NCI-H446 (cell line): ENCODE data around the gene WDPCP.
"Not testable (repeated sequence)": the region's sequence is repeated elsewhere in the genome, so short reads cannot be mapped to it uniquely, and the experiment has no call there.

ENCODE experiments used
- DNase-seq, 2 experiments: peaks; one replicate each; lab custom pipeline; 2025; lab: John Stamatoyannopoulos, UW

Gene WDPCP

DNA sequence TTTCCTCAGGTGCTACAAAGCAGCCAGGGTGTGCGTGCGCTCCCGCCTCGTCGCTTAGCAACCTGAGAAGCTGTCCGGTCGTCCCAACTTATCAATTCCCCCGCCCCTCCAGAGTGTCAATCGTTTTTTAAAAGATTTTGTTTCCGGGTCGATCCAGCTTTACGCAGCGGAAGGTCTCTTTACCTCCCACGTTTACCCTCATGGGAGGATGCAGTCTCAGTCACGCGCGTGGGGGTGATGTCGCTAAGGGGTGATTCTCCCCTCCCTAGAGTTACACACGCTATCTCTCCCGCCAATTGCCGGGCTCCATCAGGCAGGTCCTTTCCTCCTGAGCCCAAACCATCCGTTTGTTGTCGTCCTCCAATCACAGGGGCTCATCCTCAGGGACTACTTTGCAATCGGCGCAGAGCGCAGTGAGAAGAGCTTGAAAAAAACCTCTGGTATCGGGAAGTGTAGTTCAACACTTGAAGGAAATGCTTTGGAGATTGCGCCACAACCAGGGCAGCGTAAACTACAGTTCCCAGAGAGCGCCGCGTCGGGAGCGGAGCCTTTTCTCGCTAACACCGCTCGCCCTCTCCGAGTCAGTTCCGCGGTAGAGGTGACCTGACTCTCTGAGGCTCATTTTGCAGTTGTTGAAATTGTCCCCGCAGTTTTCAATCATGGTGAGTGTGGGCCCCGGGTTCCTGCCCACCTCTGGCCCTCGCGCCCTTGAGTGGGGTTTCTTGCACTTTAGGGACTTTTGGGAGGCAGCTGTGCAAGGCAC is at the start of gene WDPCP, which contains the start of gene MDH1:
WDPCP (minus strand) TSS at position 93 of the 763 bp plus-strand sequence. CDS start 206 bp downstream, outside the sequence.
MDH1 (plus strand) TSS at position 579 of the 763 bp plus-strand sequence; CDS start at position 660, 81 bp downstream.
- DNase-seq = peak; percentile 97 to 98

DNA sequence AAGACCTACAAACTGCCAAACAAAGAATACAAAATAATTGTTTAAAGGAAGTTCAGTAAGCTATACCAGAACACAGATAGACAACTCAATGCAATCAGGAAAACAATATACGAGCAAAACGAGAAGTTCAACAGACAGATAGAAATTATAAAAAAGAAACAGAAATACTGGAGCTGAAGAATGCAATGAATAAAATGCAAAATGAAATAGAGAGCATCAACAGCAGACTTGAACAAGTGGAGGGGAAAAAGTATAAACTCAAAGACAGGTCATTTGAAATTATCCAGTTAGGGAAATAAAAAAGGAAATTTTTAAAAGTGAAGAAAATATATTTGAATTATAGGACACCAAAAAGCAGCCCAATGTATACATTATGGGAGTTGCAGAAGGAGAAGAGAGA is 44.1 kb upstream of the WDPCP start:
- DNase-seq = no peak

DNA sequence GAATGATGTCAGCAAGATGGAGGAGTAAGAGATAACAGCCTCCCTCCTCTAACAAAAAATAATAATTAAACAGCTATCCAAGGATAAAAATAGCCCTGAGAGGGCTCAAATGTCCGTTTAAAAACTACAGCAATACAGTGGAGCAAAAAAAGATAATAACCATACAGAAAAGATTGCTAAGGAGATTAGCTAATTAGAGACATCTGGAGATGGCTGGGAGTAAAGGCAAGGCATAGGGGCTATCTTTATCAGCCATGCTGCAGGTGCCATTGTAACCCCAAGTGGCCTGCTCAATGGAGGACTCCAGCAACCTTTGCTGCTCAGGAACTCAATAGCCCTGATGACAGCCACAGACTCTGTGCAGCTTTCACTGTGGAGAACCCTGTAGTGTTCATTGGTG is 43.2 kb upstream of the WDPCP start:
- no peak for DNase-seq

- no peak for DNase-seq
Observed at GRCh38 chr2:63628403-63628942, 40.2 kb upstream of the WDPCP start.

GRCh38 chr2:63627866-63628265 is 39.6 kb upstream of the WDPCP start:
- DNase-seq = no peak

- not testable (repeated sequence) for DNase-seq
Observed at GRCh38 chr2:63623763-63624162, 35.5 kb upstream of the WDPCP start.

- no peak for DNase-seq
Observed at GRCh38 chr2:63622751-63623150, 34.5 kb upstream of the WDPCP start.

DNA sequence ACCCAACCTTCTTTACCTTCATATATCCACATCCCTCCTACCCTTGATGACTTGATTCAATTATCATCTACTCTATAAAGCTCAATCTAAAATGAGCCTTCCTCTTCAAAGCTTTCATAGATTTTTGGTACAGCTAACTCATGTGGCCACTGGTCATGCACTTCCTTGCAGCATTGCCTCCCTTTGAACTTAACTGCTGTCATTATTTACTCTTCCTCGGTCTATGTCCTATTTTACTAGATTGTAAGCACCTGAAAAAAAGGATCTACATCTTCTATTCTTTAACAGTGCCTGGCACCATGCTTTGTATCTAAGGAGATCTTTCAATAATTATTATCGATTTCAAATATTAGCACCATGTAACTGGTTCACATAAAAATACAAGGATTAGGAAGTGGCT is 31.1 kb upstream of the WDPCP start:
- no peak for DNase-seq

DNA sequence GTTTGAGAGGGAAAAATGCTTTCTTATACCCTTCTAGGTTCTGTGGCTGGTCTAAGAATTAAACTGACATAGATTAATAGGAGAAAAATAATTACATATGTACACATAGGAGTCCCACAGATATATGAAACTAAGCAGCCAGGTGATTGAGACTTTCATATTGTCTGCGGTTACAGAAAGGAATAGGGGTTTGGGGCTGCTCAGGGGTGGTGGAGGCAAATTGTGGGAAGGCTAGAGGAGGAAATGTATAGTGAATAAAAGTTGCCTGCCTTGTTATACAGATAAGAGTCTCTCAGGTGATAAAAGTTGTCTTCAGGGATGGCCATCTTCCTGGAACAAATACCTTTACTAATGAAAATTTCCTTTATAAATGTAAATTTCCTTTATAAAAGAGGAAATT is 29.1 kb upstream of the WDPCP start:
- DNase-seq = no peak

DNA sequence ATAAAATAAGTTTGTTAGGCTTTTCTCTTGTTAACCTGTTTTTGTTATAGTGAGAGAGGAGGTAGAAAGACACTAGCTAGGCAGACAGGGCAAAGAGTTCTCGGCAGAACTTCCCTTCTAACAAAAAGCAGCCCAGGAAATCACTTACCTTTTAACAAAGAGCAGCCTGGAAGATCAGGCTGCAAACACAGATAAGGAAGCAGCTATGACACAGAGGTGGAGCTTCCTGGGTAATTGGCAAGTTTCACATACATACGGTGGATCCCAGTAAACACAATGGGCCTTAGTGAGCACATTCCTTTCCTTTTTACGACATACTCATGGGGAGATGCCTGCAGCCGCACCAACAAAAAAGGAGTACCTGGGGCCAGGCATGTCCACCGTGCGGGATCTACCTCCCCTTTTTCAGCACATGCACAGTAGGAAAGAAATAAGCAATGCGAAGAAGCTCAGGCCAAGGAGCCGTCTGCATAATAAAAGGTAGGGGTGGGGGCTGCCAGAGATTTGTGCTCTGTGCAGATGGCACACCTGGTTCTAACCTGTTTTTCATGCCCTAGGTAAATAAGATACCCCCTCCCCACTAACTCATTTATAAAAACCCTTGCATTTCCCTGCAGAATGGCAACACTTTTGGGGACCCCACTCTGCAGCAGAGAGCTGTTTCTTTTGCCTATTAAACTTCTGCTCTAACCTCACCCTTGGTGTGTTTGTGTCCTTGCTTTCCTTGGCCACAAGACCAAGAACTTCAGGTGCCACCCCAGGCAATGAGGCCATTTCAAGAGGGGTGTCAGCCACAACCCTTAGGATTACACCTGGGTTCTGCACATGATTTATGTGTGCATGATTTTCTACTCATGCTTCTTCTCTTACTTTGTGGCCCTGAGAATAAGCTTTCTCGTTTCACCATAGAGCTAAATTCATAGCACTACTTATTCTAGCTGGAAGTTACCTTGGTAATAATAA is 27.0 kb upstream of the WDPCP start:
- DNase-seq = no peak

DNA sequence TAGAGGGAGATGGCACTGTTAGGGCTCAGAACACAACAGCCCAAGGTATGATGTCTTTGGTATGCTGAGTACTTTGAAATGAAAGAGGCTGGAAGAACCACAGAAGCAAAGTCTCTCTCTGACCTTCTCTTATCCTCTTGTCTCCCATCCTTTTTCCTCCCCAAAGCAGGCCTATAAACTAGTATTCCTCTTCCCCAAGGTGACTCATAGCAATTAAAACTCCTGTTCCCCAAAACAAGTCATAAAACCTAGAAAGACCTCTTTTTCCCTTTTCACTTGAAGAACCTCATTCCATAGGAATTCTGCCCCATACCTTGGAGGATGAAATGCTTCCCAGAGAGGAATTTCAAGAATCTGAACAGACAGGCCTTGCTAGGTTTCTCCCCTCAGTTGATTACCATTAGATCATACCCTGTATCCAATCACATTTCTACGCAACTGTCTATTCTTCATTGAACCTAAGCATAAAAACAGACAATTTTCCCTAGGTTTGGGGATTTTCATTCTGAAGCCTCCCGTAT is 26.2 kb upstream of the WDPCP start:
- DNase-seq = no peak

DNA sequence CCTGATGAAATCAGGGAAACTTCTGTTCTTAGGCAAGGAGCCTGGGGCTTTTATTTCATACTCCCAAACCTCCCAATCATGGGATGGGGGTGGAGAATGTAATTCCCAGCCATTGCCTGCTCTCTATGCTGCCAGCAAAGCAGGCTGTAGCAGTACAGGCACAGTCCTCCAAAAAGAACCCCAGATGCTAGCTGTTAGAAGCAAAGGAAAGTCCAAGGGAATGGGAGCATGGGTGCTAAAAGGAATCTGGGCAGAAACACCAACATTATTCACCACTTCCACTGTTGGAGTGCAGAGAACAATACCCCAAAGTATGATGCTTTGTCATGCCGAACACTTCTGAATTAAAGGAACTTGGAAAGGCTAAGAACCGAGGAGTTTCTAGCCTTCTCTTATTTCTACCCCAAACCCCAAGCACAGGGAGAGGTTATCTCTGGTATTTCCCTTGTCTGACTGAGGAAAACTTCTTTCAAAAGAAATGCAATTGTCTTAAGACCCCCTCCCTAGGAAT is 25.2 kb upstream of the WDPCP start:
- DNase-seq = no peak

DNA sequence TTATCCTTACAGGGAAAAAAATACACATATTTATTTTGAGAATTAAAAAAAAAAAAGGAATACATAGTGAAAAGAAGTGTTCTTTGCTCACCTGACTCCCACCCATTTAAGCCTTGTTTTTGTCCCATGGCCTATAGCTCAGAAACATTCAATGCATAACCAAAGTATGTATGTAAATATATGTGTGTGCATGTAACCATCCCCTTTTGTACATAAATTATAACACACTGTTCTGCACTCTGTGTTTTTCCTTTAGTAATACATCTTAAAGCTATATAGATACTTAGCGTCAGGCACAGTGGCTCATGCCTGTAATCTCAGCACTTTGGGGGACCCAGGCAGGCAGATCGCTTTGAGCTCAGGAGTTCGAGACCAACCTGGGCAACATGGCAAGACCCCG is 22.2 kb upstream of the WDPCP start:
- no peak for DNase-seq

DNA sequence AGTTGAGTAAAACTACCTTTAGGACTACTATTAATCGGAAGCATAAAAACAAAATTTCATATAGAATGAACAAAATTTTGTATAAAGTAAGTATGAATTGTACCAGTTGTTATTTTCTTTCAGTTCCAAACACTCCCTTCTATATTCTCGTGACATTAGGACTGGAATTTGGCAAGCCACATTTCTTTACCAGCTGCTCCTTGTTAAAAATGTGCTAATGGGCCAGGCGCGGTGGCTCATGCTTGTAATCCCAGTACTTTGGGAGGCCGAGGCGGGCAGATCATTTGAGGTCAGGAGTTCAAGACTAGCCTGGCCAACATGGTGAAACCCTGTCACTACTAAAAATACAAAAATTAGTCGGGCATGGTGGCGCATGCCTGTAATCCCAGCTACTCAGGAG is 20.6 kb upstream of the WDPCP start:
- DNase-seq = peak in 1 of 2 experiments; percentile 31

DNA sequence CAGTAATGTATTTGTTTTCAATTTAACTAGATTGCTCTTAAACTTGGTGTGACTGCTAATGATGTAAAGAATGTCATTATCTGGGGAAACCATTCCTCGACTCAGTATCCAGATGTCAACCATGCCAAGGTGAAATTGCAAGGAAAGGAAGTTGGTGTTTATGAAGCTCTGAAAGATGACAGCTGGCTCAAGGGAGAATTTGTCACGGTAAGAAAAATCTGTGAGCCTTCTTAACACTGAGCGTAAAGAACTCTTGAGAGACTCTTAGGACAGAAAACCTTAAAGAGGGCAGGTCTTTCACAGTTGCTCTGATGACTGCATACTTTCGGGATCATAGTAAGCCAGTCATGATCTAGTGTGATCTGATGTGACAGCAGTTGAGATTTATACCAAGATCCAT is 16.4 kb upstream of the WDPCP start:
- no peak for DNase-seq

DNA sequence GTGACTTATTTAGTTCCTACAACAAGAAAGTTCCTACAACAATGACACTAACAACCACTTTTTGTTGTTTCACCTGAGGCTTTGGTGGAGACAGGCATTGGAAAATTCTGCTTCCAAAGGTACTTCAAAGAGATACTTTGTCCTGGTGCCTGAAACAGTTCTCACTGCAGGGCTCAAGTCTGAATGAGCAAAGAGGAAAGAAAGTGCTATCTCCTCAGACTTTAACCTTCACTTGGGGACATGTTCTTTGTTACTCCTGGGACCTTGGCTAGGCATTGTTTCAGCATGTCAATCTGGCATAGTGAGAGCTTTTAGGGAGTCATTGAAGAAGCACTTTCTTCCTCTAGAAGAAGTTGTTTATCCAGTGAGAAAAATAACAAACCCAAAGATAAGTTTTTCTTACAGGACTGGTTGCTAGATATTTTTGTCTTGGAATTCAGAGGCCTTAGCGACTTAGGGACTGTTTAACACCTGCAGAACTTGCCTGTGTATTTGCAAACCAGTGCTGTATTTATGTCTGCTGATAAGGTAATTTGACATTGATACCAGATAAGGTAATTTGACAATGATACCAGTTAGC is 12.7 kb upstream of the WDPCP start:
- DNase-seq = no peak

GRCh38 chr2:63598981-63599380 is 10.7 kb upstream of the WDPCP start:
- DNase-seq = no peak

DNA sequence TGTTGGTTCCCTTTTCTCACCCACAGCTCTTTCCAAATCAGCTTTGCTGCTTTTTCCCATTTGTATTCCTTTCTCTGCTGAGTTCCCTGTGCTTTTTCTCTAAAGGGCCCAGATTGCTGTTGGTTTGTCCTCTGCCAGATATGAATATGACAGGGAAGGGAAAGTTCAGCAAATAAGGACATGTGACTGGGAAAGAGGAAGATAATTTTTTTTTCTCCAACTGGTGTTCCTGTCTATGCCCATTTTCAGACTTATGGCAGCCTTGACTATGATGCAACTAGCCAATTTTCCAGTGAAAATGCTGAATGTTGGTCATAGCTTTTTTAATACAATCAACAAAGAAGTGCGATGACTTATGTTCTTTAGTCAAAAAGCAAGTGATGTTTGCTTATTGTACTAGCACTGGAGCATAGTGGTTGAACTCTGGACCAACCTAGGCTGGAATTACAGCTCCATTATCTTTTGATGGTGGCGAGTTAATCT is 8.2 kb upstream of the WDPCP start:
- DNase-seq = no peak

- no peak for DNase-seq
Observed at GRCh38 chr2:63594660-63595059, 6.4 kb upstream of the WDPCP start.

- DNase-seq = no peak
Observed at GRCh38 chr2:63591566-63592175, 3.4 kb upstream of the WDPCP start.
